Mucosa of rectum (tissue), 2 donors: ENCODE data around the gene NXNL2.

Experiments used
- H3K27ac ChIP-seq, 2 donors: one replicate each; pipeline ENCODE4 v1.7.0; 2013; ENCODE audit warnings: inconsistent platforms in 2 of 2, low read depth in 2 of 2, low read length in 2 of 2
- H3K27me3 ChIP-seq, 2 donors: one replicate each; pipeline ENCODE4 v1.7.0; 2013; ENCODE audit warnings: low read length in 2 of 2; ENCODE audit not compliant: control insufficient read depth in 2 of 2, insufficient read depth in 2 of 2
- H3K36me3 ChIP-seq, 2 donors: one replicate each; pipeline ENCODE4 v1.7.0; 2013; ENCODE audit warnings: low read length in 2 of 2; ENCODE audit not compliant: control insufficient read depth in 2 of 2, insufficient read depth in 2 of 2
- H3K4me1 ChIP-seq, 2 donors: one replicate each; pipeline ENCODE4 v1.7.0; 2013; ENCODE audit warnings: low read length in 2 of 2, mild to moderate bottlenecking in 1 of 2; ENCODE audit not compliant: control insufficient read depth in 2 of 2, insufficient read depth in 2 of 2
- H3K4me3 ChIP-seq, 2 donors: one replicate each; pipeline ENCODE4 v1.7.0; 2013; ENCODE audit warnings: low read length in 2 of 2
- H3K9ac ChIP-seq, 2 donors: one replicate each; pipeline ENCODE4 v1.7.0; 2013; ENCODE audit warnings: low read length in 2 of 2, low read depth in 1 of 2, mild to moderate bottlenecking in 1 of 2
- H3K9me3 ChIP-seq, 2 donors: one replicate each; pipeline ENCODE4 v1.7.0; 2013; ENCODE audit warnings: low read length in 2 of 2; ENCODE audit not compliant: control insufficient read depth in 2 of 2
- donor health status: healthy.
- donor health status: Normal muscosa, but diverticular disease.

NXNL2 gene

DNA sequence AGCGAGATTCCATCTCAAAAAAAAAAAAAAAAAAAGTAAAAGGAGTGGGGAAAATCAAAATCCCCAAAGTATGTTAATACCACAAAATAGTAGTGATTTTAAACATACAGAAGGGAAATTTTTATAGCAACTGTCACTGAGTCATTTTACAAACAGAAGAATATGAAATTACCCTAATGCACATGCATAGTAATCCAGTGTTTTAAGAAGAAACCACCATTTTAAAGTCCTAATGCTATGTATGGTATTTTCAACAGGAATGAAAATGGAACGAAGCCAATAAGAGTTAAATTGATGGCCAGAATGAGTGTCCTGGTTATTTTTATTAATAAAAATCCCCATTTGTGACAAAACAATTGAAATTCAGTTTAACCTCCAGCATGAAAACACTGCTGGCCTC is 26.7 kb upstream of the NXNL2 start:
- no peak overlapping the region for H3K4me3 ChIP-seq
- H3K36me3 ChIP-seq = no peaks in the 10 kb centered on the region
- no peaks in the 10 kb centered on the region for H3K4me1 ChIP-seq
- no peak overlapping the region for H3K27ac ChIP-seq
- no peaks in the 10 kb centered on the region for H3K9me3 ChIP-seq
- H3K9ac ChIP-seq = no peak overlapping the region
- no peaks in the 10 kb centered on the region for H3K27me3 ChIP-seq

DNA sequence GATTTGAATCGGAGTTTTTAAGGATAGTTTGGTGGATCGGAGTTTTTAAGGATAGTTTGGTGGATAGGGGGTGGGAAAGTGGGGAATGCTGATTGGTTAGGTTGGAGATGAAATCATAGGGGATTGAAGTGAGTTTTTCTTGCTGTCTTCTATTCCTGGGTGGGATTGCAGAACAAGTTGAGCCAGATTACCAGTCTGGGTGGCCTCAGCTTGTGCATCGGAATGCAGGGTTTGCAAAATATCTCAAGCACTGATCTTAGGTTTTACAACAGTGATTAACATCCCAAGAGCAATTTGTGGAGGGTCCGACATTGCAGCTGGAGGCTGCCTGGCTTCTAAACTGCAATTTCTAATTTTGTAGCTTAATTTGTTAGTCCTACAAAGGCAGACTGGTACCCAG is 23.1 kb upstream of the NXNL2 start:
- H3K27ac ChIP-seq = no peak overlapping the region

DNA sequence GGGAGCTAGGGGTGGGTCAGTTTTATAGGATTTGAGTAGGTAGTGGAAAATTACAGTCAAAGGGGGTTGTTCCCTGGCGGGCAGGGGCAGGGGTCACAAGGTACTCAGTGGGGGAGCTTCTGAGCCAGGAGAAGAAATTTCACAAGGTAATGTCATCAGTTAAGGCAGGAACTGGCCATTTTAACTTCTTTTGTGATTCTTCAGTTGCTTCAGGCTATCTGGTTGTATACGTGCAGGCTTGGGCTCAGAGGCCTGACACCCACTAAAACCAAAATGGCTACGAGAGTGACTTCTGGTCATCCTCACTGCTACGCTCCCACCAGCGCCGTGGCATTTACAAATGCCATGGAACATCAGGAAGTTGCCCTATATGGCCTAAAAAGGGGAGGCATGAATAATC is 20.7 kb upstream of the NXNL2 start:
- no peaks in the 10 kb centered on the region for H3K4me1 ChIP-seq
- H3K27me3 ChIP-seq = no peaks in the 10 kb centered on the region
- no peak overlapping the region for H3K27ac ChIP-seq
- no peaks in the 10 kb centered on the region for H3K9me3 ChIP-seq
- H3K36me3 ChIP-seq = no peaks in the 10 kb centered on the region
- no peak overlapping the region for H3K9ac ChIP-seq
- no peak overlapping the region for H3K4me3 ChIP-seq

More for the DNA sequence above, 23.1 kb upstream of the NXNL2 start:
- no peak overlapping the region for H3K4me3 ChIP-seq
- H3K27me3 ChIP-seq = no peaks in the 10 kb centered on the region
- no peaks in the 10 kb centered on the region for H3K36me3 ChIP-seq
- no peak overlapping the region for H3K9ac ChIP-seq
- no peaks in the 10 kb centered on the region for H3K4me1 ChIP-seq
- H3K9me3 ChIP-seq = no peaks in the 10 kb centered on the region

DNA sequence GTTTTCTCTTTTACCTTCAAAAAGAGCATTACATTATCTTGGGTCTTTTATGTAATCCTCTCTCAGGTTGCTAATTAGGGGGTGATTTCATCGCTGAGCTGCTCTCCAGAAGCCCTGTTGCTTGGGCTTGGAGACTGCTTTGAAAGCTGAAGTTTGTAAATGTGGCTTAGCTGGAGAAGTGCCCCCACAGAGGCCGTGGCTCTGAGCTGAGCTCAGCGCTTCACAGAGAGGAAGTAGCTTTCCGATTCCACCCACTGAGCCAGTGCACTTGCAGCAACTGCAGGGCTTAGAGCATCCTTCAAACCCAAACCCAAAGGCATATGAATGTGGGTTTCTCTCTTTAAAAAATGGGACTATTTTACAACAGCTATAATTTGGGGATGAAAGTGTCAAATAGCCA is 13.7 kb upstream of the NXNL2 start:
- Histone ChIP-seq H3K9me3 (no peaks in the 10 kb centered on the region), H3K4me1 (no peaks in the 10 kb centered on the region), H3K36me3 (no peaks in the 10 kb centered on the region), H3K27me3 (no peaks in the 10 kb centered on the region), H3K9ac (no peak overlapping the region), H3K4me3 (no peak overlapping the region), H3K27ac (no peak overlapping the region)

DNA sequence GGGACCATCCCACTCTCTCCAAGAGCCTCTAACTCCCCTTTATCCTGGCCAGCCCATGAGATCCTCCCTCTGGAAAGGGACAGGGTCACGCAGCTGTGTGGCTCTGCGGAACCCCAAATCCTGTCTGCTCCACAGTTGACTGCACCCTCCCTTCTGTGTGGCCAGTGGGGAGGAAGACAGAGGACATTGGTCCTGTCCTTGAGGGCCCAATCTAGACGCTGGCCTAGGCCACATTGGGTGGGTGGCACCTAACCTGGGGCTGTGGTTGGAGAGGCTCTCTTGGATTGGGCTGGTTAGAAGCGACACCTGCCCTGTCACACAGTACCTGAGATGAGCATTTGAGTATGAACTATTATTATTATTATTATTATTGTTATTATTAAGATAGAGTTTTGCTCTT is 12.6 kb upstream of the NXNL2 start:
- Histone ChIP-seq H3K9me3 (no peaks in the 10 kb centered on the region), H3K9ac (no peak overlapping the region), H3K27ac (no peak overlapping the region), H3K4me1 (no peaks in the 10 kb centered on the region), H3K27me3 (no peaks in the 10 kb centered on the region), H3K36me3 (no peaks in the 10 kb centered on the region), H3K4me3 (no peak overlapping the region)

DNA sequence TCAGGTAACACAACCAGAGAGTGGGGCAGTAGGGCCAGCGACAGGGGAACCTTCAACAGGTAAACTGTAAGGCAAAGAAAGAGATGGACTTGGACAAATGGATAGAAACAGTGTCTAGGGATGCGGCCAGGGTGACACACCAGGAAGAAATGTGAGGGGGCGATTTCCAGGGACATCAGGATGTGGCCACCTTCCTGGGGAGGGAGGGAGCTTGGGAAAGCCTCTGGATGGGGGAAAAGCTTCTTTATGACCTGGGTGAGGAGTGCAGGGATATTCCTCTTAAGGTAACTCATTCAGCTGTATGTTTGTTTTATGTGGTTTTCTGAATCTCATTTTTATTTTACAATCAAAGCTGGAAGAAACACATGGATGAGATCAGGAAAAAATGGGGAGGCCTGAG is 11.9 kb upstream of the NXNL2 start:
- Histone ChIP-seq H3K27ac (no peak overlapping the region), H3K9ac (no peak overlapping the region)

DNA sequence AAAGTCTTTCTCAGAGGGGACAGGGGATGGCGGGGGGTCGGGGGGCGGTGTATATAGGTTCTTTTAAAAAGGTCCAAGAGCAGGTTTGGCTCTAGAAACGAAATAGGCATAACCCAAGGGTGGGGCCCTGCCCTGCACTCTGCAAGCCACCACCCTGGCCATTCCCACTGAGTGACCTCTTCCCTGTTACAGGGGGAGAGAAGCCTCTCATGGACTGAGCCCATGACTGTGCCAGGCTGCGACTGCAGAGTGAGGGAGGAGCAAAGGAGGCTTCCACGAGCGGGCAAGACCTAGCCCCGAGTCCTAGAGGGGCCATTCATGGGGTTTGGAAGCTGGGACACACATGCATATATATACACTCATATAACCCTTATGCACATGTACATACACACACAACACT is 10.1 kb upstream of the NXNL2 start:
- no peak overlapping the region for H3K27ac ChIP-seq
- no peak overlapping the region for H3K9ac ChIP-seq
- H3K4me3 ChIP-seq = no peak overlapping the region
- no peaks in the 10 kb centered on the region for H3K36me3 ChIP-seq
- no peaks in the 10 kb centered on the region for H3K27me3 ChIP-seq
- H3K9me3 ChIP-seq = no peaks in the 10 kb centered on the region
- no peaks in the 10 kb centered on the region for H3K4me1 ChIP-seq

More for the DNA sequence above, 11.9 kb upstream of the NXNL2 start:
- Histone ChIP-seq H3K9me3 (no peaks in the 10 kb centered on the region), H3K27me3 (no peaks in the 10 kb centered on the region), H3K4me1 (no peaks in the 10 kb centered on the region), H3K4me3 (no peak overlapping the region), H3K36me3 (no peaks in the 10 kb centered on the region)

DNA sequence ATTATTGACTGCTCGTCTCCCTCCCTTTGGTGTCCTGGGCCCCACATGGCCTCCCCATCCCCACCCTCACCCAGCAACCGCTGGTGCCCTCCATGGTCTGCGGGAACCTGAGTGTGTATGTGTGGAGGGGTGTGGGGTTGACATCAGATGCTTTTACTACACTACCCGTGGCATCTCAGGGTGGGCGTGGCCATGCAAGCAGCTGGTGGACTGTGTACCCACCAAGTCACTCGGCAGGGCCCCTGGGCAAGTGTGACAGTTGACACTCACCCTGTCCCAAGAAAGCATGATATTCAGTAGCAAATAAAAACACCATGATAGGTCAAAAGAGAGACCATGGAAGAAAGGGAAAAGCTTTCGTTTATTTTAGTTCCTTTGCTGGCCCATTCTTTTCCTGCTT is 7.4 kb upstream of the NXNL2 start:
- H3K9me3 ChIP-seq = no peaks in the 10 kb centered on the region
- no peak overlapping the region for H3K4me3 ChIP-seq
- peaks cover 0 to 3% of the 10 kb centered on the region in 2 donors for H3K27me3 ChIP-seq
- H3K27ac ChIP-seq = no peak overlapping the region
- H3K36me3 ChIP-seq = no peaks in the 10 kb centered on the region
- no peak overlapping the region for H3K9ac ChIP-seq
- no peaks in the 10 kb centered on the region for H3K4me1 ChIP-seq

DNA sequence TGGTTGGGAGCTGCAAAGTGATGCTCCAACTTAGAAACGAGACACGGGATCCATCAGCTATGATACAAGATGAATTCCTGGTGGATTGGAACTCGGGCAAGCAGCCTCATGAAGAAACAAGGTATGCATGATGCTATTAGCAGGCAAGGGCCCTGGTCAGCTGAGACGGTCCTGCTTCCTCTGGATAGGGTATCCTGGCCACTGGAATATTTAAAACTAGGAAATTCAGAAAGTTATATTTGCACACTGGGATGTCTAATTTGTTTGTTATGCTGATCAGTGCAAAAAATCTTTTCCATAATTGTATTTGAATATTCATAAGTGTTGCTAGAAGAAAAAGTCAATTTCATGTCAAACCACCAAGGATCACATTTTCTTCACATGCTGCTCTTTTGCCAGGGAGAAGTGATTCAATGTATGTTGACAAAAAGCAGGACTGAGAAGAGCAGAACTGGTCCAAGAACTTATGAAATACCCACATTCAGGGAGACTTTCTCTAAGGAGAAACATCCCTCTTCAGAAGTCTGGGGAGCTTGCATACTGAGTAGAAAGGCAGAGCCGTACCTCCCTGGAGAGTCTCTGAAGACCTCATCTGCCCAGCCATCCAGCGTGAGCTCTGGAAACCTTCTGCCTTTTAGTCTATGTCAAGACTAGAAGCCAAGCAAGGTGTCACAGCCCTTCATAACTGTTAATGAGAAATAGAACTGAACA is 6.7 kb upstream of the NXNL2 start:
- Histone ChIP-seq H3K4me3 (no peak overlapping the region), H3K9ac (no peak overlapping the region), H3K9me3 (no peaks in the 10 kb centered on the region), H3K27ac (no peak overlapping the region), H3K4me1 (no peaks in the 10 kb centered on the region), H3K27me3 (peaks cover 0 to 3% of the 10 kb centered on the region in 2 donors), H3K36me3 (no peaks in the 10 kb centered on the region)

DNA sequence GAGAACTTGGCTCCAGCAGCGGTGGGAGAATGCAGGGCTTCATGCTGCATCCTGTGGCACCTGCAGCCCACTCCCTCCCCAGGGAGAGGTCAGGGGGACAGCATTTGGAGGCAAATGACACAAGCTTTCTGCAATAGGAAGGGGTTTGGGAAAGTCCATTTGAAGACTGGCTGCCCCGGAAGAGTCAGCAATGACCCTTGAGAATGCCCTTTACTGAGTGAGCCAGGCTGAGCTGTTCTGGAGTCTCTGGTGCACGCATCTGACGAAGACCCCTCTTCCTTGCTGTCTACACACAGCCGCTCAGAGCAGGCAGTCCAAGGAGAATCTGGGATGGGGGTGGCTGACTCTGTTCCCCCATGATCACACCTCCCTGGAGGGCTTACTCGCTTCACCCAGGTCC is 5.5 kb upstream of the NXNL2 start:
- Histone ChIP-seq H3K4me1 (no peaks in the 10 kb centered on the region), H3K4me3 (no peak overlapping the region), H3K9me3 (no peaks in the 10 kb centered on the region), H3K27me3 (peaks cover 0 to 3% of the 10 kb centered on the region in 2 donors), H3K36me3 (no peaks in the 10 kb centered on the region), H3K9ac (no peak overlapping the region), H3K27ac (no peak overlapping the region)

DNA sequence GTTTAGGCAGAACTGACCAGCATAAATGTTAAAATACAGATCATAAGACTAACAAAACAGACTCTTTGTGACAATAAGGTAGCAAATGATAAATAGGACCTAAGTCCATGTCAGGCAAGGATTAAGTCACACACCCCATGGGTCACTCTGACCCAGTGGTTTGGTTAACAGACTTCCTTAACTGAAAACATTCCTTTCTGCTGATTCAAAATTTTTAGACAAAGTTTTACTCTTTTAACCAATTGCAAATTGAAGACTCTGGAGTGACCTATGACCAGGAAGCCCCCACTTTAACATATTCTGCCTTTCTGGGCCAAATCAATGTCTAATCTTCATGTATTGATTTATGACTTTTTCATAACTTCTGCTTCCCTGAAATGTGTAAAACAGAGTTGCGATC is 4.9 kb upstream of the NXNL2 start:
- peaks cover 0 to 3% of the 10 kb centered on the region in 2 donors for H3K27me3 ChIP-seq
- H3K9me3 ChIP-seq = no peaks in the 10 kb centered on the region
- H3K36me3 ChIP-seq = no peaks in the 10 kb centered on the region
- H3K9ac ChIP-seq = no peak overlapping the region
- peaks cover under 1% of the 10 kb centered on the region in 2 donors for H3K4me1 ChIP-seq
- no peak overlapping the region for H3K27ac ChIP-seq
- no peak overlapping the region for H3K4me3 ChIP-seq
